Neural cell (in vitro differentiated cells): ENCODE data around the gene PIEZO1.

Experiments used
- EZH2 ChIP-seq: fragments of 200-600, 300-800 bp; shearing (Covaris generic), sonication (generic); IDR thresholded peaks from 2 replicates; pipeline ENCODE4 v1.6.1; 2014; ENCODE audit warnings: antibody characterized with exemption, low read length, borderline replicate concordance, mild to moderate bottlenecking; ENCODE audit not compliant: insufficient read depth, poor library complexity, severe bottlenecking
- MXI1 ChIP-seq: fragments of 450-650 bp; conservative IDR thresholded peaks from 2 replicates; pipeline ENCODE4 v1.6.1; 2014; ENCODE audit warnings: antibody characterized with exemption, mild to moderate bottlenecking; ENCODE audit not compliant: poor library complexity, severe bottlenecking
- POLR2AphosphoS5 ChIP-seq: IDR thresholded peaks from 2 replicates; pipeline ENCODE4 v1.6.1; 2012
- TAF1 ChIP-seq: IDR thresholded peaks from 2 replicates; pipeline ENCODE4 v1.6.1; 2012; ENCODE audit warnings: low read depth
- TF ChIP-seq, protein P1 (sequence below): fragments of 450-650 bp; IDR thresholded peaks from 2 replicates; pipeline ENCODE4 v1.5.1; 2014; ENCODE audit warnings: antibody characterized with exemption, mild to moderate bottlenecking, moderate library complexity; ENCODE audit not compliant: poor library complexity, severe bottlenecking
- TF ChIP-seq, protein P2 (sequence below): IDR thresholded peaks from 2 replicates; pipeline ENCODE4 v1.6.1; 2012; ENCODE audit warnings: borderline replicate concordance

DNA sequence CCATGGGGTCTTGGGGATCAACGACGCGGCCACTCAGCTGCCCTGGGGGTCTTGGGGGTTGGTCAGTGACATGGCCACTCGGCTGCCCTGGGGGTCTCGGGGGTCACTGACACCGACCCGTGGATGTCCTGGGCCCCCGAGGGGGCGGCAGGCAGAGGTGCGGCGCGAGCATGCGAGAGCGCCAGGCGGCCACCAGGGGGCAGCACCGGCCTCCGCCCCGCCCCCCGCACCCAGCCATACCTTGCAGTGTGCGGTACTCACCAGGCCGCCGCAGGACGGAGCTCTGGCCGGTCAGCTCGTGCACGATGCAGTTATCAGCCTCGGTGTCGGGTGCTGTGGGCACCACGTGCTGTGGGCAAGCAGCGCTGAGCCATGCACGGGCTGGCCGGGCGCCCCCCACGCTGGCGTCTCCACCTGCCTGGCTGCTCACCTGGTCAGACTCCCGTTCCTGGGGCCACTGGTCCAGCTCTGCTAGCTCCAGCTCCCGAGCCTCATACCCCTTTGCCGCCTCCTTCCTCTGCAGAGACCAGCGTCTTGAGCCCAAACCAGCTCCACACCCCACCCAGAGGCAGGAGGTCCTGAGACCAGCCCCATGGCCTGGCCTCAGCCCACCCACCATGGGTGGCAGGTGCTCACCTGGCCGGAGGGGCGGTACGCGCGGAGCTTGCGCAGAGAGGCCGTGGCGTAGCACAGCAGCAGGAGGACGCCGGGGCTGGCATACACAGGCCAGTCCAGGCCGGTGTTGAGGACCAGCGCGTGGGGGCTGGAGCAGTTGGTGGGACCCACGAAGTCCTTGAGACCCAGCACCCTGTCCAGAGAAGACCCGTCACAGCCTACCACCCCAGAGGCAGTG is 47.5 kb downstream of the PIEZO1 start:
- TF ChIP-seq, protein P1, sequence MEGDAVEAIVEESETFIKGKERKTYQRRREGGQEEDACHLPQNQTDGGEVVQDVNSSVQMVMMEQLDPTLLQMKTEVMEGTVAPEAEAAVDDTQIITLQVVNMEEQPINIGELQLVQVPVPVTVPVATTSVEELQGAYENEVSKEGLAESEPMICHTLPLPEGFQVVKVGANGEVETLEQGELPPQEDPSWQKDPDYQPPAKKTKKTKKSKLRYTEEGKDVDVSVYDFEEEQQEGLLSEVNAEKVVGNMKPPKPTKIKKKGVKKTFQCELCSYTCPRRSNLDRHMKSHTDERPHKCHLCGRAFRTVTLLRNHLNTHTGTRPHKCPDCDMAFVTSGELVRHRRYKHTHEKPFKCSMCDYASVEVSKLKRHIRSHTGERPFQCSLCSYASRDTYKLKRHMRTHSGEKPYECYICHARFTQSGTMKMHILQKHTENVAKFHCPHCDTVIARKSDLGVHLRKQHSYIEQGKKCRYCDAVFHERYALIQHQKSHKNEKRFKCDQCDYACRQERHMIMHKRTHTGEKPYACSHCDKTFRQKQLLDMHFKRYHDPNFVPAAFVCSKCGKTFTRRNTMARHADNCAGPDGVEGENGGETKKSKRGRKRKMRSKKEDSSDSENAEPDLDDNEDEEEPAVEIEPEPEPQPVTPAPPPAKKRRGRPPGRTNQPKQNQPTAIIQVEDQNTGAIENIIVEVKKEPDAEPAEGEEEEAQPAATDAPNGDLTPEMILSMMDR: peak; percentile 99
- TF ChIP-seq MXI1 (peak; percentile 75), EZH2 (no peak), POLR2AphosphoS5 (no peak), TAF1 (no peak)
- TF ChIP-seq, protein P2, sequence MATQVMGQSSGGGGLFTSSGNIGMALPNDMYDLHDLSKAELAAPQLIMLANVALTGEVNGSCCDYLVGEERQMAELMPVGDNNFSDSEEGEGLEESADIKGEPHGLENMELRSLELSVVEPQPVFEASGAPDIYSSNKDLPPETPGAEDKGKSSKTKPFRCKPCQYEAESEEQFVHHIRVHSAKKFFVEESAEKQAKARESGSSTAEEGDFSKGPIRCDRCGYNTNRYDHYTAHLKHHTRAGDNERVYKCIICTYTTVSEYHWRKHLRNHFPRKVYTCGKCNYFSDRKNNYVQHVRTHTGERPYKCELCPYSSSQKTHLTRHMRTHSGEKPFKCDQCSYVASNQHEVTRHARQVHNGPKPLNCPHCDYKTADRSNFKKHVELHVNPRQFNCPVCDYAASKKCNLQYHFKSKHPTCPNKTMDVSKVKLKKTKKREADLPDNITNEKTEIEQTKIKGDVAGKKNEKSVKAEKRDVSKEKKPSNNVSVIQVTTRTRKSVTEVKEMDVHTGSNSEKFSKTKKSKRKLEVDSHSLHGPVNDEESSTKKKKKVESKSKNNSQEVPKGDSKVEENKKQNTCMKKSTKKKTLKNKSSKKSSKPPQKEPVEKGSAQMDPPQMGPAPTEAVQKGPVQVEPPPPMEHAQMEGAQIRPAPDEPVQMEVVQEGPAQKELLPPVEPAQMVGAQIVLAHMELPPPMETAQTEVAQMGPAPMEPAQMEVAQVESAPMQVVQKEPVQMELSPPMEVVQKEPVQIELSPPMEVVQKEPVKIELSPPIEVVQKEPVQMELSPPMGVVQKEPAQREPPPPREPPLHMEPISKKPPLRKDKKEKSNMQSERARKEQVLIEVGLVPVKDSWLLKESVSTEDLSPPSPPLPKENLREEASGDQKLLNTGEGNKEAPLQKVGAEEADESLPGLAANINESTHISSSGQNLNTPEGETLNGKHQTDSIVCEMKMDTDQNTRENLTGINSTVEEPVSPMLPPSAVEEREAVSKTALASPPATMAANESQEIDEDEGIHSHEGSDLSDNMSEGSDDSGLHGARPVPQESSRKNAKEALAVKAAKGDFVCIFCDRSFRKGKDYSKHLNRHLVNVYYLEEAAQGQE: no peak
